ENCODE measurements around the gene SCAMP2.

GRCh38 chr15:74857671-74858368, 15.3 kb downstream of the SCAMP2 start:
- TF ChIP-seq CTCF (IDR thresholded peaks at IDR 0.05 in 4 of 5, conservative IDR thresholded peaks at IDR 0.05 in 1 of 5) (no peak), POLR2A (IDR thresholded peaks at IDR 0.05) (no peak)

Measured in gastrocnemius medialis (tissue), 4 donors.